Parathyroid adenoma (tissue), 2 donors: ENCODE measurements around the gene R3HDML.

Experiments
- H2AFZ ChIP-seq: fragments of 300-600 bp; sonication (generic); one replicate; pipeline ENCODE4 v1.7.0; 2017; ENCODE audit warnings: antibody characterized with exemption, mild to moderate bottlenecking
- H3K27ac ChIP-seq: fragments of 300-600 bp; sonication (generic); one replicate; pipeline ENCODE4 v1.7.0; 2017
- H3K27me3 ChIP-seq: fragments of 300-600 bp; sonication (generic); one replicate; pipeline ENCODE4 v1.7.0; 2017; ENCODE audit warnings: low read length; ENCODE audit not compliant: control insufficient read depth, insufficient read depth
- H3K36me3 ChIP-seq: fragments of 300-600 bp; sonication (generic); one replicate; pipeline ENCODE4 v1.7.0; 2017; ENCODE audit warnings: low read length; ENCODE audit not compliant: control insufficient read depth, insufficient read depth
- H3K4me1 ChIP-seq: fragments of 300-600 bp; sonication (generic); one replicate; pipeline ENCODE4 v1.7.0; 2017; ENCODE audit warnings: control low read depth
- H3K4me2 ChIP-seq: fragments of 300-600 bp; sonication (generic); one replicate; pipeline ENCODE4 v1.7.0; 2017; ENCODE audit warnings: low read length
- H3K4me3 ChIP-seq: fragments of 300-600 bp; sonication (generic); one replicate; pipeline ENCODE4 v1.7.0; 2017; ENCODE audit warnings: low read depth, low read length
- H3K79me2 ChIP-seq: fragments of 300-600 bp; sonication (generic); one replicate; pipeline ENCODE4 v1.7.0; 2017; ENCODE audit warnings: control low read depth
- H3K9ac ChIP-seq: fragments of 300-600 bp; sonication (generic); one replicate; pipeline ENCODE4 v1.7.0; 2017; ENCODE audit warnings: mild to moderate bottlenecking
- H3K9me3 ChIP-seq: fragments of 300-600 bp; sonication (generic); one replicate; pipeline ENCODE4 v1.7.0; 2017; ENCODE audit warnings: low read length; ENCODE audit not compliant: control insufficient read depth
- CTCF ChIP-seq: fragments of 300-600 bp; sonication (generic); IDR thresholded peaks from one replicate; pipeline ENCODE4 v1.7.0; 2017; ENCODE audit warnings: antibody characterized with exemption, mild to moderate bottlenecking
- donor health status: primary hyperparathyroidism.

Gene R3HDML

GRCh38 chr20:44394702-44395460, 58.0 kb downstream of the R3HDML start:
- TF ChIP-seq CTCF = no peak
- no peak overlapping the region for H3K27ac ChIP-seq
- no peak overlapping the region for H3K4me2 ChIP-seq
- H3K9me3 ChIP-seq = no peaks in the 10 kb centered on the region
- no peaks in the 10 kb centered on the region for H3K4me1 ChIP-seq
- H2AFZ ChIP-seq = no peak overlapping the region
- no peaks in the 10 kb centered on the region for H3K27me3 ChIP-seq
- no peak overlapping the region for H3K4me3 ChIP-seq
- H3K79me2 ChIP-seq = no peaks in the 10 kb centered on the region
- H3K36me3 ChIP-seq = no peaks in the 10 kb centered on the region
- H3K9ac ChIP-seq = no peak overlapping the region

DNA sequence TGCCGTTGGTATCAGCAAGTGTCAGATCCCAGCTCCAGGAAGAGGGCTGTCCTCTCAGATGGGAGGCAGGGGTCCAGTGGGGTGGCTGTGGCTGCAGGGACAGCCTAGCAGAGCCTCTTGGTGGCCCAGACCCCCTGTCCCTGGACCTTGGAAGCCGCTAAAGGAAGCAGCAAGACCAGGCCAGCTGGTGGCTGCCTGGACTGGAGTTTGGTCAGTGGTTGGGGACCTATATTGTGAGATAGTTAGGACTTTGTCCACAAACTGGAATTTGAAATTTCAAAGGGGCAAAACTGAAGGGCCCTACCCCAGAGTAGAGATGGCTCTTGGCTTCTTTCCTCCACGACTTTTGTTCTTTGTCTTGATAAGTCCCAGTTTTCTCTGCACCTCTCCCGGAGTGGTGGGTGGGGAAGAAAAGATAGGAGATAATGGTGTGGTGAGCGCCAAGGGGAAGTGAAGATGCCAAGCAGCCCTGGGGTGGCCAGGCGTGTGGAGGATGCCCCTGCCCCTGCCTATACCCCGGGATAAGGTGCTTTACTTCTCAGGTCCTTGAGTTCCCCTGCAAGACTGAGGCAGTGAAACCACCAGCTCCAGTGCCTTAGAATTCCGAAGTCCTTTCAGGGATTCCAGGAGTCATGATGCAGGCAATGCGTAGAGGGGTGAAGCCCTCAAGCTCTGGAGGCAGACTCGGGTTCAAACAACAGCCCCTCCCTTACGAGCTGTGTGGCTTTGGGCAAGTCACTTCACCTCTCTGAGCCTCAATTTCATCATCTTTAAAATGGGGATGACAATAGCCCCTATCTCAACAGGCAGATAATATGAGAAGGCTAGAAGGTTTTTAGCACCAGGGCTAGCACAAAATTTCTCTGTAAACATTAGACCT, 58.9 kb downstream of the R3HDML start:
- Histone ChIP-seq H3K9ac (no peak overlapping the region), H3K9me3 (no peaks in the 10 kb centered on the region), H2AFZ (no peak overlapping the region), H3K27ac (no peak overlapping the region), H3K36me3 (no peaks in the 10 kb centered on the region), H3K4me3 (no peak overlapping the region), H3K4me1 (no peaks in the 10 kb centered on the region), H3K4me2 (no peak overlapping the region), H3K79me2 (no peaks in the 10 kb centered on the region), H3K27me3 (no peaks in the 10 kb centered on the region)
- TF ChIP-seq CTCF = no peak

DNA sequence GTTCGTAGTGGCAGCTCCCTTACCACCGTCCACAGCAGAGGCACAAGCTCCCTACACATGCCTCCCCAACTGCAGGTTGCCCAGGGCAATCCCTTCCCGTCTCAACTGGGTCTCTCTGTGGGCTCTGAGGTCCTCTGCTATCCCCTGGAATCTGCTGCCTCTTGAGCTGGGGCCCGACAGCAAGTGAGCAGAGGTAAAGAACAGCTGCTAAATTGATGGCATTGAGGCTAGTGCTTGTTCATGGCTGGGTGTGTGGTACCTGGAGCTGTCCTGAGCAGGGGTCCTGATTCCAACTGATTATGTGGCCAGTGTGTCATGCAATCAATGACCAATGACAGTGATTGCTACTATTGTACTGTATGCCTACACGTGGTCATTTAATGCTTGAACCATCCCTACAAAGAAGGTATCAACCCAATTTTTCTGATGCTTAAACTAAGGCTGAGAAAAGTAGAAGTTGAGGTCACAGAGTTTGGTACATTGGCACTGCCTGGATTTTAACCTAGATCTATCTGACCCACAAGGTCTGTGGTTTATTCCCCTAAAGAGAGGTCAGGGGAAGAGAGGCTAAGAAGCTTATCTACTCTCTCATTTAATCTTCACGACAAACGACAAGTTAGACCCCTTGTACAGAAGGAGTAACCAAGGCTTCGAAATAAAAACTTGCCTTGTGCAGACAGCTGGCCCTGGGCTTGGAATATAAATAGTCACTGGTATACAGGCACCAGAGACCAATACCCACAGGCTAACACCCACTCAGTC, 59.7 kb downstream of the R3HDML start:
- Histone ChIP-seq H3K79me2 (no peaks in the 10 kb centered on the region), H3K36me3 (no peaks in the 10 kb centered on the region), H3K4me3 (no peak overlapping the region), H3K4me1 (no peaks in the 10 kb centered on the region), H3K27ac (no peak overlapping the region), H3K4me2 (no peak overlapping the region), H3K27me3 (no peaks in the 10 kb centered on the region), H3K9ac (no peak overlapping the region), H3K9me3 (no peaks in the 10 kb centered on the region), H2AFZ (no peak overlapping the region)
- TF ChIP-seq CTCF = no peak

DNA sequence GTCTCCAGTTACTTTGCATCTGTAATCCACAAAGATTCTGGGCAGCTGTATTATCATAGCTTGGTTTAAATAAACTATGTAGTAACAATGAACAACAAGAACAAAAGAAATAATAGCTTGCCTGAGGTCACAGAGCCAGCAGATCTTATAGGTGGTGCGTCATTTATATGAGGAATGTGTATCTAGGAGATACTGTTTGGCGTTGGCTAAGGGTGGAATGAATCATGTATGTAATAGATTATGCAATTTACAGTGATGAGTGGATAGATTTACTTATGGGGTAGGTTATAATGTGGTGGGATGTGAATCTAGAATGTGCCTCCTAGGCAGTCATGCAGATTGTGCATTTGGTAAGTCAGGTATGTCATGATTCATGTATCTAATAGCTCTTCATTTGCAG, 61.5 kb downstream of the R3HDML start:
- Histone ChIP-seq H3K79me2 (no peaks in the 10 kb centered on the region), H3K4me2 (no peak overlapping the region), H2AFZ (no peak overlapping the region), H3K9ac (no peak overlapping the region), H3K27ac (no peak overlapping the region), H3K27me3 (no peaks in the 10 kb centered on the region), H3K9me3 (no peaks in the 10 kb centered on the region), H3K36me3 (no peaks in the 10 kb centered on the region), H3K4me3 (no peak overlapping the region), H3K4me1 (peaks cover 5% of the 10 kb centered on the region)
- no peak for TF ChIP-seq CTCF
